Measurements from ENCODE around the gene MPL. TPM values are rescaled to one million over a fixed set of nuclear protein-coding genes. Genes with fewer than 3 reads are reported as not detected.

MPL gene
- total RNA-seq, 1 experiment from 2014 or later, result 0.15 TPM

GRCh38 chr1:43334453-43335205, 3.0 kb upstream of the MPL start:
- H3K36me3 Mint-ChIP-seq, result no peaks in the 10 kb centered on the region
- H3K27me3 Mint-ChIP-seq (ENCODE audit: low read depth), result peaks cover 4% of the 10 kb centered on the region
- no peak for TF ChIP-seq ERG (CRISPR knock-in tag; IDR thresholded peaks at IDR 0.05)
- no peak for TF ChIP-seq ZNF263 (CRISPR knock-in tag; IDR thresholded peaks at IDR 0.05; ENCODE audit: low read depth)
- TF ChIP-seq ESRRA (CRISPR knock-in tag; IDR thresholded peaks at IDR 0.05; ENCODE audit: borderline replicate concordance), result no peak
- no peak for TF ChIP-seq HMGA2 (CRISPR knock-in tag; IDR thresholded peaks at IDR 0.05)
- no peak overlapping the region for H3K27ac Mint-ChIP-seq
- DNase-seq (ENCODE audit: low spot score) (no peak), ATAC-seq (no peak; the same call in 1 of the 2 replicates)
- ChIA-PET POLR2A (no interaction called here), CTCF (no interaction called here)
- H3K4me1 Mint-ChIP-seq, result peaks cover 12% of the 10 kb centered on the region; the same call in 1 of the 2 replicates
- H3K4me3 Mint-ChIP-seq, result no peak overlapping the region
- no peaks in the 10 kb centered on the region for H3K9me3 Mint-ChIP-seq

GRCh38 chr1:43338001-43338400, 383 bp downstream of the MPL start:
- no peaks in the 10 kb centered on the region for H3K9me3 Mint-ChIP-seq
- H3K27ac Mint-ChIP-seq, result no peak overlapping the region
- H3K27me3 Mint-ChIP-seq (ENCODE audit: low read depth), result peaks cover 13% of the 10 kb centered on the region
- ChIA-PET POLR2A (no interaction called here), CTCF (no interaction called here)
- TF ChIP-seq ZNF317 (CRISPR knock-in tag; IDR thresholded peaks at IDR 0.05; ENCODE audit: borderline replicate concordance, low read depth) (no peak), ATF3 (CRISPR knock-in tag; conservative IDR thresholded peaks at IDR 0.05) (no peak), GTF2I (CRISPR knock-in tag; conservative IDR thresholded peaks at IDR 0.05) (no peak), CDX4 (CRISPR knock-in tag; IDR thresholded peaks at IDR 0.05; ENCODE audit: borderline replicate concordance) (no peak), ZNF416 (CRISPR knock-in tag; IDR thresholded peaks at IDR 0.05) (no peak), E2F4 (CRISPR knock-in tag; IDR thresholded peaks at IDR 0.05; ENCODE audit: borderline replicate concordance, low read depth) (no peak), MAX (CRISPR knock-in tag; IDR thresholded peaks at IDR 0.05) (no peak), MXD4 (CRISPR knock-in tag; IDR thresholded peaks at IDR 0.05; ENCODE audit: borderline replicate concordance) (no peak), SOX15 (CRISPR knock-in tag; IDR thresholded peaks at IDR 0.05) (no peak), CBFB (CRISPR knock-in tag; IDR thresholded peaks at IDR 0.05; ENCODE audit: low read depth) (no peak), ZNF121 (CRISPR knock-in tag; IDR thresholded peaks at IDR 0.05) (no peak), SP1 (CRISPR knock-in tag; conservative IDR thresholded peaks at IDR 0.05) (no peak), E2F5 (CRISPR knock-in tag; IDR thresholded peaks at IDR 0.05) (no peak)
- no peak for DNase-seq (ENCODE audit: low spot score)
- no peak for ATAC-seq
- H3K36me3 Mint-ChIP-seq, result no peaks in the 10 kb centered on the region
- H3K4me3 Mint-ChIP-seq, result no peak overlapping the region
- H3K4me1 Mint-ChIP-seq, result no peaks in the 10 kb centered on the region
